Progenitor cell of endocrine pancreas (in vitro differentiated cells): ENCODE data around the gene TPGS1. TPM values are rescaled to one million over a fixed set of nuclear protein-coding genes. Genes with fewer than 3 reads are reported as not detected.
A peak's percentile ranks its signal among the peaks of the same experiment; 100 is the strongest.

Source experiments
- DNase-seq: peaks from one replicate; pipeline ENCODE4 v3.0.0; 2021; ENCODE audit warnings: low spot score; ENCODE audit not compliant: unreplicated experiment
- H3K27ac Mint-ChIP-seq: 2 replicates; pipeline ENCODE4 v1.8.0; 2021; ENCODE audit warnings: mild to moderate bottlenecking, moderate library complexity, mixed read lengths
- H3K27me3 Mint-ChIP-seq: 2 replicates; pipeline ENCODE4 v1.8.0; 2021; ENCODE audit warnings: mixed read lengths
- H3K36me3 Mint-ChIP-seq: 2 replicates; pipeline ENCODE4 v1.8.0; 2022; ENCODE audit warnings: mixed read lengths; ENCODE audit not compliant: insufficient read depth
- H3K4me1 Mint-ChIP-seq: 2 replicates; pipeline ENCODE4 v1.8.0; 2021; ENCODE audit warnings: low read depth, mixed read lengths
- H3K4me3 Mint-ChIP-seq: 2 replicates; pipeline ENCODE4 v1.8.0; 2021; ENCODE audit warnings: low read depth, mild to moderate bottlenecking, moderate library complexity, mixed read lengths
- H3K9me3 Mint-ChIP-seq: 2 replicates; pipeline ENCODE4 v1.8.0; 2021; ENCODE audit warnings: low read depth, mixed read lengths
- CTCF ChIP-seq: fragments of 200-600 bp; sonication (generic); IDR thresholded peaks from one replicate; pipeline ENCODE4 v1.5.0; 2021; ENCODE audit warnings: antibody characterized with exemption, mild to moderate bottlenecking; ENCODE audit not compliant: unreplicated experiment
- total RNA-seq: library from RNA; stranded (reverse); gene quantifications from 2 replicates; pipeline ENCODE4 v1.2.1, GENCODE V29; 2021

The TPGS1 gene
- total RNA-seq, 1 donor from 2014 or later, result 16.4 TPM

GRCh38 chr19:484494-484893 lies 22.8 kb upstream of the TPGS1 start:
- Mint-ChIP-seq H3K36me3 (no peaks in the 10 kb centered on the region), H3K27ac (no peak overlapping the region), H3K4me1 (peaks cover 17% of the 10 kb centered on the region), H3K27me3 (peaks cover 20% of the 10 kb centered on the region), H3K4me3 (no peak overlapping the region), H3K9me3 (peaks cover 14% of the 10 kb centered on the region)
- no peak for DNase-seq
- no peak for TF ChIP-seq CTCF

GRCh38 chr19:485077-485476 lies 22.2 kb upstream of the TPGS1 start:
- peak overlapping the region; percentile 59 for H3K27ac Mint-ChIP-seq
- H3K4me3 Mint-ChIP-seq, result no peak overlapping the region
- H3K36me3 Mint-ChIP-seq, result no peaks in the 10 kb centered on the region
- no peak for DNase-seq
- H3K4me1 Mint-ChIP-seq, result peaks cover 17% of the 10 kb centered on the region
- peaks cover 10% of the 10 kb centered on the region for H3K9me3 Mint-ChIP-seq
- peaks cover 16% of the 10 kb centered on the region for H3K27me3 Mint-ChIP-seq
- TF ChIP-seq CTCF, result no peak

- Mint-ChIP-seq H3K27ac (peak overlapping the region; percentile 85), H3K4me1 (peaks cover 17% of the 10 kb centered on the region), H3K9me3 (peaks cover 4% of the 10 kb centered on the region), H3K4me3 (peak overlapping the region; percentile 45), H3K27me3 (peaks cover 13% of the 10 kb centered on the region), H3K36me3 (no peaks in the 10 kb centered on the region)
- no peak for TF ChIP-seq CTCF
- no peak for DNase-seq
Measured at GRCh38 chr19:485583-486236, 21.6 kb upstream of the TPGS1 start.

GRCh38 chr19:488505-489417 lies 18.5 kb upstream of the TPGS1 start:
- H3K4me3 Mint-ChIP-seq, result peak overlapping the region; percentile 80
- peaks cover 17% of the 10 kb centered on the region for H3K4me1 Mint-ChIP-seq
- DNase-seq, result peak; percentile 94
- peak overlapping the region; percentile 91 for H3K27ac Mint-ChIP-seq
- H3K9me3 Mint-ChIP-seq, result no peaks in the 10 kb centered on the region
- no peaks in the 10 kb centered on the region for H3K36me3 Mint-ChIP-seq
- no peak for TF ChIP-seq CTCF
- H3K27me3 Mint-ChIP-seq, result peaks cover 4% of the 10 kb centered on the region

GRCh38 chr19:489418-490196 lies 17.7 kb upstream of the TPGS1 start:
- Mint-ChIP-seq H3K9me3 (no peaks in the 10 kb centered on the region), H3K27me3 (peaks cover 3% of the 10 kb centered on the region), H3K36me3 (no peaks in the 10 kb centered on the region), H3K4me1 (peaks cover 17% of the 10 kb centered on the region), H3K27ac (peak overlapping the region; percentile 78), H3K4me3 (peak overlapping the region; percentile 78)
- TF ChIP-seq CTCF, result no peak
- no peak for DNase-seq
